Measurements from ENCODE around the gene FAM193A.
"Not testable (repeated sequence)": the region's sequence is repeated elsewhere in the genome, so short reads cannot be mapped to it uniquely, and the experiment has no call there.

The FAM193A gene

GRCh38 chr4:2663275-2663674 is 126.8 kb downstream of the FAM193A start:
- DNase-seq: no peak

DNA sequence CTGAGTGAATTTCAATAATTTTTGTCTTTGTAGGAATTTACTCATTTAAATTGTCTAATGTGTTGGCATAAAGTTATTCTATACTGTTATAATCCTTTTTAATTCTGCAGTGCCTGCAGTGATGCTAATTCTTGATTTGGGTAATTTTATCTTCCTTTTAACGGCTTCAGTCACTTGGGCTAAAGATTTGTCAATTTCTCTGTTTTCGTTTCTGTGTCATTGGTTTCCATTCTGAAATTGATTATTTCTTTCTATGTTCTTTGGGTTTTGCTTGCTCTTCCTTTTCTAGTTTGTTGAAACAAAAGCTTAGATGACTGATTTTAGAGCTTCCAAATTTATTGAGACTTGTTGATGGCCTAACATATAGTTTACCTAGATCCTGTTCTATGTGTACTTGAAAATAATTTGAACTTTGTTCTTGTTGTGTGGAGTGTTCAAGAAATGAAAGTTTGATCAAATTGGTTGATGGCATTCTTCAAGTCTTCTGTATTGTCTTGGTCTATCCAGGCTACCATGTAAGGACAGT is 130.3 kb downstream of the FAM193A start:
- no peak for DNase-seq

GRCh38 chr4:2667428-2667827 is 131.0 kb downstream of the FAM193A start:
- DNase-seq: no peak

DNA sequence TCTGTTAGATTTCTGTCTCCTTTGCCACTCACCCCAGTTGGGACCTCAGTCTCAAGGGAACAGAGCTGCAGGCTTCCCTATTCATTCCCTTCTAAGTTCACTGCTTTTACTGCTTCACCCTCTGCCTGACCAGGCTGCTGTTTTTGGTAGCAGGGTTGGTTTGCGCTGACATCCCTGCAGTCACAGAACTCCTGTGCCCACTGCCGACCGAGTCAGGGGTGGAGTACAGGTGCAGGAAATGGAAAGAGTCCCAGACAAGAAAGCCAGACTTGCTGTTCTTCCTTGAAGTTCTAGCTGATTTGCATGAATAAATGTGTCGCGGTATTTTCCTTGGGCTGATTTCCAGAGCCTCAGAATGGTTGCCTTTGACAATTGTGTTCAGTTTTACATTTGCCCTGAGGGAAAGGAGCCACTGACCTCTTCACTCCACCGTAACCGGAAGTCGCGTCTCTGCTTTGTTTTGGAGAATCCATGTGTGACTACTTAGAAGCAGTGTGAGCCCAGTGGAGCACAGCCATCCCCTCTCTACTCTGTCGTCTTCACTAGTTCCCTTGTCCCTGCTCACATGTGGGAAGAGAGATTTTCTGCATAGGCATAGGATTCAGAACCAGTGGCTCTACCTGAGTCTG is 134.9 kb downstream of the FAM193A start:
- no peak for DNase-seq

GRCh38 chr4:2672082-2672481 is 135.6 kb downstream of the FAM193A start:
- no peak for DNase-seq

- DNase-seq: no peak
Measured at GRCh38 chr4:2672700-2673099, 136.3 kb downstream of the FAM193A start.

DNA sequence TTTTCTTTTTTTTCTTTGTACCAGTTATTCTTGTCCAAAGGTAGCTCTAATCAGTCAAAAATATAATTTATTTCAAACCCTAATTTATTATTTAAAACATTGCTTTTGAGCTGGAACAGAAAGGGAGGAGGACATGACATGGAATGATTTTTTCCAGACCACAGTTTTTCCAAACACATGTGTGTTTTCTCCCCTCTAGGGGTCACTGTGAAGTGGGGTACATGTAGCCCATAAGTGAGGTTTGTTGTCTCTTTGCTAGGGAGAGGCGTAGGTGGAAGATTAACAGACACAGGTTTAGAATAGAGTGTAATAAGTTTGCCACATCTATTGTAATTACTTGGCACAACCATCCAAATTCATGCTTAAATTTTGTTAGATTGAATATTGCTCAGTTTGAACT is 136.7 kb downstream of the FAM193A start:
- no peak for DNase-seq

DNA sequence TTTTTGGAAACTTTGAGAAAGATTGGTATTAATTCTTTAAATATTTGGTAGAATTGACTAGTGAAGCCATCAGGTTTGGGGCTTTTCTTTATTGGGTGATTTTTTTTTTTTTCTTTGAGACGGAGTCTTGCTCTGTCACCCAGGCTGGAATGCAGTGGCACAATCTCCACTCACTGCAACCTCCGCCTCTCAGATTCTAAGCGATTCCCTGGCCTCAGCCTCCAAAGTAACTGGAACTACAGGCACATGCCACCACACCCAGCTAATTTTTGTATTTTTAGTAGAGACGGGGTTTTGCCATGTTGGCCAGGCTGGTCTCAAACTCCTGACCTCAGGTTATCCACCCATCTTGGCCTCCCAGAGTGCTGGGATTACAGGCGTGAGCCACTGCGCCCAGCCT is 143.3 kb downstream of the FAM193A start:
- not testable (repeated sequence) for DNase-seq

DNA sequence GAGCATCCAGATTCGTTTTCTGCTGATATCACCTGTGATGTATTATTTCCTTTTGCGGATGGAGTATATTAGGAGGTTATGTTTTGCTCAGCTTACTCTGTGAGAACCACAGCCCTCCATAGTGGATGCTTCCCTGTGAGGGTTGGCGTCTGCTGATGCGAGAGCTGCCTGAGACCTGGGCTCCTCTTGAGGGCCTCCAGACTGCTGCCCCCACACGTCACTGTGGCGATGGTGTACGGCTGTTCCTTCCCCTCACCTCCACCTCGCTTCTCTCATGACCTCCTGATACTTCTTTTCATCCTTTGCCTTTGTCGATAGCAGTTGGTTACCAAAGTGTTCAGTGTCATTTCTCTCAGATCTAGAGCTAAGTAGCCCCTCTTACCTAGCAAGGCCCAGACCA is 148.0 kb downstream of the FAM193A start:
- no peak for DNase-seq

DNA sequence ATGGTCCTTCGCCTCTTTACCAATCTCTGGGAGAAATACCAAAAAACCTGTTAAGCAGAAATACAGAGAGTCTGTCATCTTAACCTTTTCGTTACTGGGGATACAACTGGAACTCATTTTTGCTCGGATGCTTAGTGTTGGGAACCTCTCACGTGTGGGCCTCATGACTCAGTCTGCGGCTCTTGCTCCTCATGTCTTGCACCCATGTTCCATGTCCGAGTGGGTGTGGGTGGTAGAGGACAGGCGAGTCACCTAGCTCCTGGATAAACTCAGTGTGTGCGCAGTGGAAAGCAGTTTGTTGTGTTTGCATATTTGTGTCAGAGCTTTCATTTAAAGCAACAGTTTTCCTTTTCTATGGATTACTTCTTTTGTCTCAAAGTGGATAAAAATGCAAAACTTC is 149.1 kb downstream of the FAM193A start:
- no peak for DNase-seq

GRCh38 chr4:2686379-2687265 is 150.2 kb downstream of the FAM193A start:
- DNase-seq: no peak

DNA sequence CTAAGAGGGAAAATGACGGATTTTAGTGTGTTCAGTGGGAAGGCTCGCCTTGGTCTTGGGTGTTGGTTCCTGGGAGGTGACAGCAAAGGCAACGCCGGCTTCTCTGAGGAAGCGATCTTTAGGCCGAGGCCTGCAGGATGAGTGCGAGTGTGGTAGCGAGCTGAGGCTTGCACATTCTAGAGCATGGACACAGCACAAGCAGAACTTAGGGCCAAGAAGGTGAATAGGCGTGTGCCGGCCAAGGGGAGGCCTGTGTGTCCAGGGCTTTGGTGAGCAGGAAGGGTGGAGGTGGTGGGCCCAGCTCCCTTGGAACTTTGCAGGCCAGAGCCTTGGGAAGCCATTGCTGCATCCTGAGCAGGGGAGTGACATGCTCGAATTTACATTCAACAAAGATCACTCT is 151.8 kb downstream of the FAM193A start:
- no peak for DNase-seq

GRCh38 chr4:2688697-2689096 is 152.2 kb downstream of the FAM193A start:
- no peak for DNase-seq

DNA sequence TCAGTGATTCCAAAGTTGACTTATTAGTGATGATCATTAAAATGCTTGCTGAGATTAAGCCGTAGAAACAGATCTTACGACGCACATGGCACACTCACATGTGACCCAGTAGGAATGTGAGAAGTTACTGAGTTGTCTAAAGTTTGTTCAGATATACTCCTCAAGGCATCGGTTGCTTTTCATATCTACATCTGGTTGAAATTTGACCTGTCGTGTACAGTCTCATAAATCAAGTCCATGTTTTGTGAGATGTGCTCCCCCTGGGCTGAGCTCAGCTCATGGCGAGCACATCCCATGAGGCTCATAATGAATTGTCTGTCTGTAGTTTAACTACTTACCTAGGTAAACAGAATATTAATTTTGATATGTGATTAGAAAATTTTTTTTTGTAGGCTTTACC is 152.7 kb downstream of the FAM193A start:
- no peak for DNase-seq

DNA sequence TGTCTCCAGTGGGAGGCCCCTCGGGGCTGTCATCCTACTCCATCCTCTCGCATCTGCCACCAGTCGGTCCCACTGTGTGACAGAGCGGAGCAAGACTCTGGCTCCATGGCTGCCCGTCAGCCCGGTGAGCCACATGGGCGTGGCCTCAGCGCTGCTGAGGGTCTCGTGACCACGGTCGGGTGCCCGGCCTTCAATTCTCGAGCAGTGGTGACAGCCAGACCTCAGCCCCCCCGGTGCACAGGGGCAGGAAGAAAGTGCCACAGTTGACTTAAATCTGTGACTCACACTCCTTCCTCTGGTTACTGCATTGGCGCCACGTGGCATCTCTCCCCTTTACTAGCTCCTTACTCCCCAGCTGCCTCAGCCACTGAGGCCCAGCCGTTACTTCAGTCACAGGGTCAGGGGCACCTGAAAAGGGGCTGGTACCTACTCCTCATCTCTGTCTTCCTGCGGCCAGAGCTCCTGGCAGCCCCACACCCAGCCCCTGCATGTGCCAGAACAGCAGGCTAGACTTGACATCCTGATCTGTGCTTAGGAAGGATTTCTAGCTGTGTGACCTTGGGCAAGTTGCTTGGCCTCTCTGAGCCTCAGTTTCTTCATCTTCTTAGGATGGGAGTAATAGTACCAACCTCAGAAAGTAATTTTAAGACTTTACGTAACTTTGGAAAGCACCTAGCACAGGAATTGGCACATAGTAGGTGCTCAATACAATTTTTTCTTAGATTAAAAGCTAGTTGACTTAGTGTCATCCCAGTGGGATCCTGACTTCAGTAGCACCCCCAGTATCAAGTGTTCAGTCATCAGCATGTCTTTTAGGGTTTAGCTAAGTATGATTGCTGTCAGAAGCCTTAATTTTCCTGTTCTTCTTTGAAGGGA is 153.6 kb downstream of the FAM193A start:
- DNase-seq: no peak

- DNase-seq: no peak
Measured at GRCh38 chr4:2691313-2691712, 154.9 kb downstream of the FAM193A start.

DNA sequence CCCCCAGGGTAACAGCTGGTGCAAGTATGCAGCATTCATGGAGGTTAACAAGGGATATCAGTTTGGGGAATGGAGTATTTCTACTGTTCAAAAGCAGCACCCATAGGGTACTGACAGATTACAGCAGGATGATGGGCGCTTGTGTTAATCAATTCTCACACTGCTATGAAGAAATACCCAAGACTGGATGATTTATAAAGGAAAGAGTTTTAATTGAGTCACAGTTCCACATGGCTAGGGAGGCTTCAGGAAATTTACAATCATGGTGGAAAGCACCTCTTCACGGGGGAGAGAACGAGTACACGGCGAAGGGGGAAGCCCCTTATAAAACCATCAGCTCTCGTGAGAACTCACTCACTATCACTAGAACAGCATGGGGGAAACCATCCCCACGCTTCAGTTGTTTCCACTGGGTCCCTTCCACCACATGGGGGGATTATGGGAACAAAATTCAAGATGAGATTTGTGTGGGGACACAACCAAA is 155.5 kb downstream of the FAM193A start:
- DNase-seq: no peak

DNA sequence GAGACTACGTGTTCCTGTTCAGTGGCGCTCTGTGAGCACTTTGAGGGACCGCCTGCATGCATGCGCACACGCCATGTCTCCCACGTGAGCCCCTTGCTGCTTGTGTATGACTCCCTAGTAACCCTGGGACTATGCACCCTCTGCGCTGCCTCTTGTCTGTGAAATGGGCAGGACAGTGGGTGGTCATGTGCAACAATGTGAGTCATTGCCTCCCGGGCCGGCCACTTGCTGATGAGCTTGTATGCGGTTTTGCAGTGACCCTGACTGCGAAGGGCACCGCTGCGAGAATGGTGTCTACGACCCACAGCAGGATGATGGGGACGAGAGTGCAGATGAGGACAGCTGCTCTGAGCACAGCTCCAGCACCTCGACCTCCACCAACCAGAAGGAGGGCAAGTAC is 158.2 kb downstream of the FAM193A start:
- DNase-seq: no peak

GRCh38 chr4:2695346-2696060 is 159.1 kb downstream of the FAM193A start:
- no peak for DNase-seq

DNA sequence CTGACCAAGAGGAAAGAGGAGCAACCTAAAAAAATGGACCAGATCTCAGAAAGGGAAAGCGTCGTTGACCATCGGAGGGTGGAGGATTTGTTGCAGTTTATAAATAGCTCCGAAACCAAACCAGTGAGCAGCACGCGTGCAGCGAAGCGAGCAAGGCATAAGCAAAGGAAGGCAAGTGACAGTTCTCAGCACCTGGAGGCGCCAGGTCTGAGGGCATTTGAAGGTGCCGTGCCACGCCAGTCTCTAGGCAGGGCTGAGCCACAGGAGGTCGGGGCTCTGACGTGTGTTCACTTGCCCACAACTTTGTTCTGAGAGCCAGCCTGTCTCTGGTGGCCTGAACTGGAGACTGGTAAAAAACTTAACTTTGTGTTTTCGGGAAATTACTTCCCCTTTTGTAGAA is 160.0 kb downstream of the FAM193A start:
- no peak for DNase-seq

DNA sequence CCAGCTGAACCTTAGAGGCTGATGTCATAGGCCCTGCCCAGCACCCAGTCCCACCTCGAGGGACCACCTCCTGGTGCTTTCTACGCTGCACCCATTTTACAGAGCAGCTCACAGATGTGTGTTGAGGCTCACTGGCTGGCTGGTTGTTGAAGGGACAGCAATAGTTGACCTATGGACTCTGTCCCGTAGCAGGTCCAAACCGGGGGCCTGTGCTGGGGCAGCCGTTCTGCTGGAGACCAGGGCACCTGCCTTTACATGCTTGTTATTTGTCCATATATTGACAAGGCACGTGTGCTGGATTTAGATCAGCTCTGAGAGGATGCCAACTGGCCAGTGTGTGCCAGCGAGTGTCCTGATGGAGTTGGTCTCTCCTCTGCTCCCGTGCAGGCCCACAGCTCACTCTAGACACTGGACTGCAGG is 161.6 kb downstream of the FAM193A start:
- no peak for DNase-seq

- DNase-seq: no peak
Measured at GRCh38 chr4:2698504-2698903, 162.1 kb downstream of the FAM193A start.
